COR-L47 (cell line): ENCODE results near the gene MYH7B.

Source experiments
- DNase-seq: peaks from one replicate; lab custom pipeline; 2025; lab: John Stamatoyannopoulos, UW

Gene MYH7B

GRCh38 chr20:34992751-34993417 lies 37.2 kb downstream of the MYH7B start:
- no peak for DNase-seq

- no peak for DNase-seq
Measured at GRCh38 chr20:34993941-34994508, 38.4 kb downstream of the MYH7B start.

GRCh38 chr20:34994509-34995131 lies 39.0 kb downstream of the MYH7B start:
- no peak for DNase-seq

GRCh38 chr20:34995192-34995591 lies 39.5 kb downstream of the MYH7B start:
- no peak for DNase-seq

- no peak for DNase-seq
Measured at GRCh38 chr20:34995696-34996095, 40.0 kb downstream of the MYH7B start.

GRCh38 chr20:34996243-34997028 lies 40.8 kb downstream of the MYH7B start:
- DNase-seq, result no peak

GRCh38 chr20:34997131-34997561 lies 41.5 kb downstream of the MYH7B start:
- DNase-seq, result no peak

- no peak for DNase-seq
Measured at GRCh38 chr20:34997774-34998173, 42.1 kb downstream of the MYH7B start.

- DNase-seq, result no peak
Measured at GRCh38 chr20:34998331-34998950, 42.8 kb downstream of the MYH7B start.

GRCh38 chr20:34999021-34999451 lies 43.4 kb downstream of the MYH7B start:
- DNase-seq, result no peak

GRCh38 chr20:34999782-35000181 lies 44.1 kb downstream of the MYH7B start:
- DNase-seq, result no peak

- no peak for DNase-seq
Measured at GRCh38 chr20:35000311-35000921, 44.7 kb downstream of the MYH7B start.

GRCh38 chr20:35000922-35001595 lies 45.4 kb downstream of the MYH7B start:
- no peak for DNase-seq

GRCh38 chr20:35001596-35002362 lies 46.1 kb downstream of the MYH7B start:
- DNase-seq, result no peak

- no peak for DNase-seq
Measured at GRCh38 chr20:35002426-35003210, 47.0 kb downstream of the MYH7B start.

GRCh38 chr20:35003211-35004031 lies 47.8 kb downstream of the MYH7B start:
- DNase-seq, result no peak

GRCh38 chr20:35004051-35004725 lies 48.5 kb downstream of the MYH7B start:
- DNase-seq, result no peak
